Mesenchymal stem cell (in vitro differentiated cells and primary cell): Measurements from ENCODE around the gene CD27.
"Not testable (repeated sequence)": the region's sequence is repeated elsewhere in the genome, so short reads cannot be mapped to it uniquely, and the experiment has no call there.

ENCODE experiments used
- DNase-seq: peaks from one replicate; pipeline ENCODE4 v3.0.0-alpha.2; 2013
- H2AFZ ChIP-seq: one replicate; pipeline ENCODE4 v1.6.1; 2013; ENCODE audit warnings: low read depth, mild to moderate bottlenecking, control low read depth, inconsistent platforms, low read length, moderate library complexity
- H2AK5ac ChIP-seq: 2 replicates; pipeline ENCODE4 v1.6.1; 2013; ENCODE audit warnings: low read length, moderate library complexity, mild to moderate bottlenecking, inconsistent platforms; ENCODE audit not compliant: severe bottlenecking
- H2BK120ac ChIP-seq: one replicate; pipeline ENCODE4 v1.6.1; 2013; ENCODE audit warnings: low read depth, mild to moderate bottlenecking, inconsistent platforms, low read length, moderate library complexity
- H2BK12ac ChIP-seq, 2 experiments: one replicate each; pipeline ENCODE4 v1.6.1; 2013; ENCODE audit warnings: inconsistent platforms in 2 of 2, low read length in 2 of 2, mild to moderate bottlenecking in 2 of 2, moderate library complexity in 2 of 2, control low read depth in 1 of 2
- H2BK15ac ChIP-seq: one replicate; pipeline ENCODE4 v1.6.1; 2013; ENCODE audit warnings: mild to moderate bottlenecking, low read depth, inconsistent platforms; ENCODE audit not compliant: poor library complexity, severe bottlenecking
- H2BK5ac ChIP-seq: 2 replicates; pipeline ENCODE4 v1.6.1; 2013; ENCODE audit warnings: low read depth, mild to moderate bottlenecking, low read length, control low read depth, inconsistent platforms; ENCODE audit not compliant: poor library complexity, severe bottlenecking
- H3K14ac ChIP-seq, 2 experiments: one replicate each; pipeline ENCODE4 v1.6.1; 2013; ENCODE audit warnings: inconsistent platforms in 2 of 2, low read length in 2 of 2, control low read depth in 1 of 2, mild to moderate bottlenecking in 1 of 2, moderate library complexity in 1 of 2
- H3K18ac ChIP-seq, 2 experiments: one replicate each; pipeline ENCODE4 v1.6.1; 2013; ENCODE audit warnings: inconsistent platforms in 2 of 2, low read length in 2 of 2, control low read depth in 1 of 2, low read depth in 1 of 2, mild to moderate bottlenecking in 1 of 2
- H3K23ac ChIP-seq, 2 experiments: one replicate each; pipeline ENCODE4 v1.6.1; 2013; ENCODE audit warnings: inconsistent platforms in 2 of 2, low read length in 2 of 2, mild to moderate bottlenecking in 2 of 2, moderate library complexity in 2 of 2, control low read depth in 1 of 2
- H3K27ac ChIP-seq: 2 replicates; pipeline ENCODE4 v1.5.1; 2013; ENCODE audit warnings: mild to moderate bottlenecking, moderate library complexity, low read length, control low read depth, inconsistent platforms; ENCODE audit not compliant: poor library complexity, severe bottlenecking
- H3K27me3 ChIP-seq, 2 experiments: 2 replicates each; pipeline versions ENCODE4 v1.6.1 to v1.7.0; 2013; ENCODE audit warnings: low read length in 2 of 2, mild to moderate bottlenecking in 2 of 2, moderate library complexity in 2 of 2, control low read depth in 1 of 2, inconsistent platforms in 1 of 2; ENCODE audit not compliant: control insufficient read depth in 1 of 2, insufficient read depth in 1 of 2
- H3K36me3 ChIP-seq, 2 experiments: 2 replicates each; pipeline versions ENCODE4 v1.6.1 to v1.7.0; 2013; ENCODE audit warnings: low read length in 2 of 2, control low read depth in 1 of 2, inconsistent platforms in 1 of 2, low read depth in 1 of 2, mild to moderate bottlenecking in 1 of 2; ENCODE audit not compliant: insufficient read depth in 2 of 2, control insufficient read depth in 1 of 2
- H3K4ac ChIP-seq, 2 experiments: one replicate each; pipeline ENCODE4 v1.6.1; 2013; ENCODE audit warnings: inconsistent platforms in 2 of 2, low read length in 2 of 2, mild to moderate bottlenecking in 2 of 2, moderate library complexity in 2 of 2, control low read depth in 1 of 2, low read depth in 1 of 2
- H3K4me1 ChIP-seq: 2 replicates; pipeline ENCODE4 v1.6.1; 2013; ENCODE audit warnings: low read depth, low read length, control low read depth; ENCODE audit not compliant: control insufficient read depth, insufficient read depth
- H3K4me2 ChIP-seq: 2 replicates; pipeline ENCODE4 v1.6.1; 2013; ENCODE audit warnings: low read length, mild to moderate bottlenecking, inconsistent platforms; ENCODE audit not compliant: poor library complexity, severe bottlenecking
- H3K4me3 ChIP-seq, 2 experiments: 2 replicates each; pipeline versions ENCODE4 v1.5.1 to v1.7.0; 2013; ENCODE audit warnings: low read length in 2 of 2, mild to moderate bottlenecking in 2 of 2, control low read depth in 1 of 2, low read depth in 1 of 2; ENCODE audit not compliant: insufficient read depth in 1 of 2
- H3K79me1 ChIP-seq: replicated peaks from 2 replicates; pipeline ENCODE4 v1.6.1; 2013; ENCODE audit warnings: mild to moderate bottlenecking, control low read depth, low read length, inconsistent platforms; ENCODE audit not compliant: poor library complexity, severe bottlenecking
- H3K9ac ChIP-seq: 2 replicates; pipeline ENCODE4 v1.7.0; 2013; ENCODE audit warnings: mild to moderate bottlenecking, low read length, moderate library complexity
- H3K9me3 ChIP-seq: 2 replicates; pipeline ENCODE4 v1.7.0; 2013; ENCODE audit warnings: mild to moderate bottlenecking, low read length; ENCODE audit not compliant: control insufficient read depth
- H4K8ac ChIP-seq: one replicate; pipeline ENCODE4 v1.6.1; 2013; ENCODE audit warnings: inconsistent platforms, mild to moderate bottlenecking, low read length, moderate library complexity
- H4K91ac ChIP-seq: one replicate; pipeline ENCODE4 v1.6.1; 2013; ENCODE audit warnings: mild to moderate bottlenecking, low read length, inconsistent platforms
- WGBS: methylation state at CpG from one replicate; pipeline ENCODE4 v1.1.7; 2013; ENCODE audit warnings: mixed read lengths; 5-methylcytosine and 5-hydroxymethylcytosine counted together

The CD27 gene

DNA sequence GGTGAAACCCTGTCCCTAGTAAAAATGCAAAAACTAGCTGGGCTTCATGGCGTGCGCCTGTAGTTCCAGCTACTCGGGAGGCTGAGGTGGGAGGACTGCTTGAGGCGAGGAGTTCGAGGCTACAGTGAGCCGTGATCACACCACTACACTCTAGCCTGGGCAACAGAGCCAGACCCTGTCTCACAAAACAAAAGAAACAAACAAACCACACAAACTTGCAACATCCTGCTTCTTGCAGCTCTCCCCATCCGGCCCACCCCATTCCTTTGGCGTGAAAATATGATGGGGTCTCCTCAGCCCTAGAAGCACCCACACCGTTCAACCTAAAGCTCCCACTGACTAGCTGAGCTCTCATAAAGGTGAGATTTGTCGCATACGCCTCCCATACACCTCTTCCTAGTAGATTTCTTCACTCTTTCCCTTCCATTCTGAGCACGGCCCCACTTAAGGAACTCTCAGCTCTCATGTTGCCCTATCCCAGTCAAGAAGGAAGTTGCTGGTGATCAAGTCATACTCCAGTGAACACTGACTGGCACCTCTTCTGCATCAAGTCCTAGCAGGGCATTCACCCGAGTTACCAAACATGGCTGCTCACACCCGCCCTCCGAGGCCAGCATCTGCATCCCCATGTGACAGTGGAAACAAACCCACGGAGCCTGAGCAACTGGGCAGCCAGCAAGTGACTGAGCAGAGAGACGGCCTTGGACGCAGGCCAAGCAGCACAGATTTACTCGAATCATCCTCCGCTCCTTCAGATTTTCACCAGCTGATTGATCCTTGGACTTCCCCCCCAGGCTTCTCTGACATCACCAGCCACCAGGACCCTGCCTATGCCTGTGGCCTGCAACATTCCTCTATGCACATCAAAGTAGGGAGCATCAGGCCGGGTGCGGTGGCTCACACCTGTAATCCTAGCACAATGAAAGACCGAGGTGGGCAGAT, 18.9 kb upstream of the CD27 start:
- no peaks in the 10 kb centered on the region for H3K79me1 ChIP-seq
- WGBS, result 94% methylated on average over 22 of the region's 23 CpGs

DNA sequence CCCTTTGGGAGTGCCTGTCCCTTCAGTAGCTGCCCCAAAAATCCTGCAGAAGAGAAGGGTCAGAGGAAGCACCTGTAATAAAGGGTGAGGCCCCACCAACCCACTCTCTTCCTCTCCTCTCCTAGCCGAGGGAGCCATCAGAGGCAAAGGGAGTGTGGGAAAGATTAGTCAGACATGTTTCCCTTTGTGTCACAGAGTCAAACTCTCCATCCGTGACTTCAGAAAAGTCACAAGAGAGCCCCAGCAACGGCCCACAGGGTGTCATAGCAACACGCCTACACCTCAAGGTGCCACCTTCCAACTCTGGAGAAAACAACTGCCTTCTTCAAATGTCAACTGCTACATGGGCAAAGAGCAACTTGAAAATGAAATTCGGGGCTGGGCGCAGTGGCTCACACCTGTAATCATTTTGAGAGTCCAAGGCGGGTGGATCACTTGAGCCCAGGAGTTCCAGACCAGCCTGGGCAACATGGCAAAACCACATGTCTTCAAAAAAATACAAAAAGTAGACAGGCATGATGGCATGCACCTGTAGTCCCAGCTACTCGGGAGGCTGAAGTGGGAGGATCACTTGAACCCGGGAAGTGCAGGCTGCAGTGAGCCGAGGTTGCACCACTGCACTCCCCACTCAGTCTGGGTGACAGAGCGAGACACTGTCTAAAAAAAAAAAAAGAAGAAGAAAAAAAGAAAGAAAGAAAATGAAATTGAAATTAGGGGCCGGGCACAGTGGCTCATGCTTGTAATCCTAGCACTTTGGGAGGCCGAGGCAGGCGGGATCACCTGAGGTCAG, 17.7 kb upstream of the CD27 start:
- no peak overlapping the region for H2BK15ac ChIP-seq
- no peak overlapping the region for H2AFZ ChIP-seq
- H3K23ac ChIP-seq, result no peak overlapping the region
- 90% methylated on average over 14 of the region's 14 CpGs for WGBS
- no peaks in the 10 kb centered on the region for H3K79me1 ChIP-seq
- no peak overlapping the region for H2BK12ac ChIP-seq
- H3K4me3 ChIP-seq, result no peak overlapping the region
- H3K4me1 ChIP-seq, result peaks cover 9% of the 10 kb centered on the region
- DNase-seq, result no peak
- no peaks in the 10 kb centered on the region for H3K9me3 ChIP-seq
- no peak overlapping the region for H2AK5ac ChIP-seq
- no peak overlapping the region for H3K4ac ChIP-seq
- H2BK120ac ChIP-seq, result no peak overlapping the region
- H3K27ac ChIP-seq, result no peak overlapping the region
- no peak overlapping the region for H4K91ac ChIP-seq
- no peaks in the 10 kb centered on the region for H3K36me3 ChIP-seq
- H2BK5ac ChIP-seq, result no peak overlapping the region
- H3K14ac ChIP-seq, result no peak overlapping the region
- no peak overlapping the region for H3K4me2 ChIP-seq
- H3K18ac ChIP-seq, result no peak overlapping the region
- no peaks in the 10 kb centered on the region for H3K27me3 ChIP-seq
- H3K9ac ChIP-seq, result no peak overlapping the region
- no peak overlapping the region for H4K8ac ChIP-seq

More for the DNA sequence above, 18.9 kb upstream of the CD27 start:
- no peaks in the 10 kb centered on the region for H3K36me3 ChIP-seq
- H3K27me3 ChIP-seq, result no peaks in the 10 kb centered on the region
- no peak overlapping the region for H4K8ac ChIP-seq
- no peak overlapping the region for H3K18ac ChIP-seq
- no peak for DNase-seq
- H3K4me1 ChIP-seq, result peaks cover 8% of the 10 kb centered on the region
- no peak overlapping the region for H2BK5ac ChIP-seq
- no peak overlapping the region for H2AFZ ChIP-seq
- H3K27ac ChIP-seq, result no peak overlapping the region
- no peak overlapping the region for H2BK15ac ChIP-seq
- H4K91ac ChIP-seq, result no peak overlapping the region
- no peak overlapping the region for H2BK12ac ChIP-seq
- H3K4ac ChIP-seq, result no peak overlapping the region
- no peak overlapping the region for H3K9ac ChIP-seq
- H3K9me3 ChIP-seq, result no peaks in the 10 kb centered on the region
- H3K4me3 ChIP-seq, result no peak overlapping the region
- no peak overlapping the region for H2AK5ac ChIP-seq
- no peak overlapping the region for H3K23ac ChIP-seq
- no peak overlapping the region for H3K4me2 ChIP-seq
- no peak overlapping the region for H2BK120ac ChIP-seq
- no peak overlapping the region for H3K14ac ChIP-seq

DNA sequence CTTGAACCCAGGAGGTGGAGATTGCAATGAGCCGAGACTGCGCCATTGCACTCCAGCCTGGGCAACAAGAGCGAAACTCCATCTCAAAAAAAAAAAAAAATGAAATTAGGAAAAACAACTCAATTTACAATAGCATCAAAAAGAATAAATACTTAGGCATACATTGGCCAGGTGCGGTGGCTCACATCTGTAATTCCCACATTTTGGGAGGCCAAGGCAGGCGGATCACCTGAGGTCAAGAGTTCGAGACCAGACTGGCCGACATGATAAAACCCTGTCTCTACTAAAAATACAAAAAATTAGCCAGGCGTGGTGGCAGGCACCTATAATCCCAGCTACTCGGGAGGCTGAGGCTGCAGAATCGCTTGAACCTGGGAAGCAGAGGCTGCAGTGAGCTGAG, 17.0 kb upstream of the CD27 start:
- H3K14ac ChIP-seq, H3K9me3 ChIP-seq, H3K9ac ChIP-seq, H3K18ac ChIP-seq, H2AK5ac ChIP-seq, H3K4me1 ChIP-seq, H3K23ac ChIP-seq, DNase-seq, H3K4me2 ChIP-seq, H2BK5ac ChIP-seq, H4K91ac ChIP-seq, H3K36me3 ChIP-seq, H2BK12ac ChIP-seq, H4K8ac ChIP-seq, H3K27me3 ChIP-seq, H2AFZ ChIP-seq, H3K27ac ChIP-seq, H2BK120ac ChIP-seq, H3K4ac ChIP-seq, H3K4me3 ChIP-seq, H2BK15ac ChIP-seq, H3K79me1 ChIP-seq: not testable (repeated sequence)
- 96% methylated on average over 10 of the region's 10 CpGs for WGBS

GRCh38 chr12:6428326-6428725, 16.4 kb upstream of the CD27 start:
- WGBS, result 96% methylated on average over 3 of the region's 3 CpGs

More at GRCh38 chr12:6428326-6428725, 16.4 kb upstream of the CD27 start:
- H3K27ac ChIP-seq, result no peak overlapping the region
- H4K8ac ChIP-seq, result no peak overlapping the region
- no peak overlapping the region for H3K4me2 ChIP-seq
- H2BK5ac ChIP-seq, result no peak overlapping the region
- no peak overlapping the region for H2BK120ac ChIP-seq
- no peak overlapping the region for H3K18ac ChIP-seq
- H2AK5ac ChIP-seq, result no peak overlapping the region
- no peak overlapping the region for H2BK15ac ChIP-seq
- H3K23ac ChIP-seq, result no peak overlapping the region
- no peak overlapping the region for H3K4ac ChIP-seq
- no peaks in the 10 kb centered on the region for H3K79me1 ChIP-seq
- no peak overlapping the region for H3K4me3 ChIP-seq
- H3K4me1 ChIP-seq, result peaks cover 9% of the 10 kb centered on the region
- no peaks in the 10 kb centered on the region for H3K9me3 ChIP-seq
- no peaks in the 10 kb centered on the region for H3K36me3 ChIP-seq
- H3K27me3 ChIP-seq, result no peaks in the 10 kb centered on the region
- H3K9ac ChIP-seq, result no peak overlapping the region
- DNase-seq, result no peak
- H4K91ac ChIP-seq, result no peak overlapping the region
- no peak overlapping the region for H2BK12ac ChIP-seq
- H3K14ac ChIP-seq, result no peak overlapping the region
- no peak overlapping the region for H2AFZ ChIP-seq
